Right cardiac atrium (tissue), 5 donors: ENCODE results near the gene ITIH5. TPM values are rescaled to one million over a fixed set of nuclear protein-coding genes. Genes with fewer than 3 reads are reported as not detected.

Experiments used
- ATAC-seq, 2 donors: fragments of 200-7000 bp; cut with Tn5 transposase; one replicate each; pipeline versions ENCODE4 v1.8.0 to v1.9.1; 2020; ENCODE audit warnings: moderate library complexity in 2 of 2, mild to moderate bottlenecking in 1 of 2
- DNase-seq, 3 donors: peaks; one replicate each; pipeline ENCODE4 v3.0.0-alpha.2; 2020
- H3K27ac ChIP-seq: one replicate; pipeline ENCODE4 v1.5.1; 2013; ENCODE audit warnings: mild to moderate bottlenecking, low read length, control low read depth, moderate library complexity
- H3K27me3 ChIP-seq: one replicate; pipeline ENCODE4 v1.6.1; 2013; ENCODE audit not compliant: control insufficient read depth, insufficient read depth
- H3K4me1 ChIP-seq: one replicate; pipeline ENCODE4 v1.6.1; 2013; ENCODE audit warnings: low read length; ENCODE audit not compliant: control insufficient read depth, insufficient read depth
- H3K4me3 ChIP-seq: one replicate; pipeline ENCODE4 v1.5.1; 2013; ENCODE audit warnings: low read length, control low read depth
- H3K9me3 ChIP-seq: one replicate; pipeline ENCODE4 v1.6.1; 2013; ENCODE audit warnings: low read length; ENCODE audit not compliant: control insufficient read depth
- WGBS: extraction: QIAGEN DNeasy Blood & Tissue Kit; methylation state at CpG from one replicate; pipeline ENCODE4 v1.1.7; 2013; 5-methylcytosine and 5-hydroxymethylcytosine counted together
- intact Hi-C, 4 donors: fragments of 100-400 bp; cut with DNase I; formaldehyde crosslinking; loops; one replicate each; pipeline versions ENCODE4 v1.11.0 to v1.14.0; 2022 to 2023
- polyA plus RNA-seq: library from polyadenylated mRNA; stranded (reverse); fragments of 200-250 nt; gene quantifications from one replicate; pipeline ENCODE4 v1.2.3, GENCODE V29; 2013
- total RNA-seq, 4 donors: library from RNA; stranded (reverse); fragmentation: NEBNext Ultra II Directional; extraction: Animal tissue kit (Norgen Biotek cat#: 25700); gene quantifications; one replicate each; pipeline ENCODE4 v1.2.1, GENCODE V29; 2021
- donor health status: healthy with polysubstance abuse.
- donor health status: DM: no; HTN: yes; CAD: no.
- donor health status: DM: no; HTN: no; CAD: no.
- donor health status: DM: no; HTN: yes; CAD: no; lungs with severe emphysema.
- donor health status: DM: yes; HTN: yes; CAD: no.

Gene ITIH5
- total and polyA plus RNA-seq, 5 donors: 1.4 to 5.7 (median 2.5) TPM

GRCh38 chr10:7561216-7561893, 105.4 kb downstream of the ITIH5 start:
- Histone ChIP-seq H3K9me3 (no peaks in the 10 kb centered on the region), H3K4me1 (peaks cover 17% of the 10 kb centered on the region), H3K4me3 (no peak overlapping the region), H3K27ac (peak overlapping the region; percentile 6), H3K27me3 (no peaks in the 10 kb centered on the region)
- ATAC-seq (peak; percentile 86 to 89), DNase-seq (peak; percentile 79 to 92 (median 89))
- intact Hi-C loops: no loop called here
- WGBS: 12% methylated on average over 19 of the region's 19 CpGs

- Histone ChIP-seq H3K27ac (no peak overlapping the region), H3K27me3 (no peaks in the 10 kb centered on the region), H3K4me3 (no peak overlapping the region), H3K4me1 (peaks cover 17% of the 10 kb centered on the region), H3K9me3 (no peaks in the 10 kb centered on the region)
- ATAC-seq (no peak), DNase-seq (no peak)
- intact Hi-C loops: no loop called here
- WGBS: 59% methylated on average over 4 of the region's 4 CpGs
Observed at GRCh38 chr10:7560519-7560918, 106.2 kb downstream of the ITIH5 start.

GRCh38 chr10:7559386-7559785, 107.4 kb downstream of the ITIH5 start:
- Histone ChIP-seq H3K27ac (no peak overlapping the region), H3K9me3 (no peaks in the 10 kb centered on the region), H3K27me3 (no peaks in the 10 kb centered on the region), H3K4me3 (no peak overlapping the region), H3K4me1 (peaks cover 17% of the 10 kb centered on the region)
- DNase-seq: no peak
- WGBS: 81% methylated on average over 3 of the region's 3 CpGs
- intact Hi-C loops: no loop called here
- ATAC-seq: no peak

GRCh38 chr10:7558036-7558435, 108.7 kb downstream of the ITIH5 start:
- intact Hi-C loops: no loop called here
- no peaks in the 10 kb centered on the region for H3K9me3 ChIP-seq
- no peak for ATAC-seq
- H3K27ac ChIP-seq: no peak overlapping the region
- 85% methylated on average over 3 of the region's 3 CpGs for whole genome bisulfite sequencing
- peaks cover 8% of the 10 kb centered on the region for H3K4me1 ChIP-seq
- H3K4me3 ChIP-seq: no peak overlapping the region
- DNase-seq: no peak
- no peaks in the 10 kb centered on the region for H3K27me3 ChIP-seq

GRCh38 chr10:7553531-7553930, 113.2 kb downstream of the ITIH5 start:
- H3K9me3 ChIP-seq: no peaks in the 10 kb centered on the region
- no peak overlapping the region for H3K27ac ChIP-seq
- DNase-seq: no peak
- ATAC-seq: no peak
- no peaks in the 10 kb centered on the region for H3K27me3 ChIP-seq
- no peak overlapping the region for H3K4me3 ChIP-seq
- WGBS: 72% methylated on average over 10 of the region's 10 CpGs
- peaks cover 2% of the 10 kb centered on the region for H3K4me1 ChIP-seq
- intact Hi-C loops: no loop called here

- no peaks in the 10 kb centered on the region for H3K27me3 ChIP-seq
- DNase-seq (peak; percentile 37 to 81 (median 73)), ATAC-seq (peak; percentile 68 to 81)
- H3K27ac ChIP-seq: peak overlapping the region; percentile 51
- no peaks in the 10 kb centered on the region for H3K9me3 ChIP-seq
- 40% methylated on average over 18 of the region's 18 CpGs for WGBS
- intact Hi-C loops: no loop called here
- H3K4me3 ChIP-seq: no peak overlapping the region
- H3K4me1 ChIP-seq: peaks cover 5% of the 10 kb centered on the region
Observed at GRCh38 chr10:7551950-7552716, 114.6 kb downstream of the ITIH5 start.

GRCh38 chr10:7551289-7551688, 115.5 kb downstream of the ITIH5 start:
- no peaks in the 10 kb centered on the region for H3K9me3 ChIP-seq
- H3K27me3 ChIP-seq: no peaks in the 10 kb centered on the region
- H3K27ac ChIP-seq: peak overlapping the region; percentile 11
- intact Hi-C loops: no loop called here
- DNase-seq: peak in 1 of 3 donors; percentile 76
- 59% methylated on average over 6 of the region's 6 CpGs for WGBS
- no peak overlapping the region for H3K4me3 ChIP-seq
- H3K4me1 ChIP-seq: peaks cover 5% of the 10 kb centered on the region
- peak; percentile 51 to 58 for ATAC-seq

- no peak overlapping the region for H3K27ac ChIP-seq
- ATAC-seq (no peak), DNase-seq (no peak)
- 60% methylated on average over 1 of the region's 1 CpG for WGBS
- H3K4me1 ChIP-seq: peaks cover 5% of the 10 kb centered on the region
- no peak overlapping the region for H3K4me3 ChIP-seq
- H3K9me3 ChIP-seq: no peaks in the 10 kb centered on the region
- H3K27me3 ChIP-seq: no peaks in the 10 kb centered on the region
- intact Hi-C loops: no loop called here
Observed at GRCh38 chr10:7550013-7550412, 116.8 kb downstream of the ITIH5 start.

GRCh38 chr10:7547829-7548228, 118.9 kb downstream of the ITIH5 start:
- Histone ChIP-seq H3K4me1 (peaks cover 8% of the 10 kb centered on the region), H3K9me3 (no peaks in the 10 kb centered on the region), H3K4me3 (no peak overlapping the region), H3K27me3 (no peaks in the 10 kb centered on the region), H3K27ac (peak overlapping the region; percentile 6)
- WGBS: 30% methylated on average over 6 of the region's 6 CpGs
- ATAC-seq: peak; percentile 23 to 46
- intact Hi-C loops: no loop called here
- DNase-seq: peak in 1 of 3 donors; percentile 54

GRCh38 chr10:7547206-7547605, 119.6 kb downstream of the ITIH5 start:
- H3K4me1 ChIP-seq: peaks cover 8% of the 10 kb centered on the region

GRCh38 chr10:7546385-7546967, 120.3 kb downstream of the ITIH5 start:
- intact Hi-C loops: no loop called here

More at GRCh38 chr10:7547206-7547605, 119.6 kb downstream of the ITIH5 start:
- Histone ChIP-seq H3K27me3 (no peaks in the 10 kb centered on the region), H3K4me3 (no peak overlapping the region), H3K27ac (no peak overlapping the region), H3K9me3 (no peaks in the 10 kb centered on the region)
- intact Hi-C loops: no loop called here
- 87% methylated on average over 7 of the region's 7 CpGs for WGBS
- DNase-seq (no peak), ATAC-seq (no peak)

More at GRCh38 chr10:7546385-7546967, 120.3 kb downstream of the ITIH5 start:
- Histone ChIP-seq H3K27me3 (no peaks in the 10 kb centered on the region), H3K27ac (no peak overlapping the region), H3K4me3 (no peak overlapping the region), H3K9me3 (no peaks in the 10 kb centered on the region), H3K4me1 (peaks cover 8% of the 10 kb centered on the region)
- no peak for DNase-seq
- 89% methylated on average over 10 of the region's 10 CpGs for WGBS
- ATAC-seq: no peak
